Body of pancreas (tissue), 4 donors: ENCODE data around the gene SMIM1.

ENCODE experiments used
- CTCF ChIP-seq, 7 experiments: fragments of 450-650 bp in 4 of 7; fragments of 200-600 bp in 3 of 7; sonication (generic) in 3 of 7; IDR thresholded peaks; one replicate each; pipeline ENCODE4 v1.5.1; 2016 to 2019; ENCODE audit warnings: antibody characterized with exemption in 7 of 7
- POLR2A ChIP-seq, 3 donors: fragments of 450-650 bp; IDR thresholded peaks; one replicate each; pipeline ENCODE4 v1.6.1; 2016; ENCODE audit warnings: antibody characterized with exemption in 3 of 3, mild to moderate bottlenecking in 2 of 3

GRCh38 chr1:3783651-3784474 is 11.3 kb downstream of the SMIM1 start:
- TF ChIP-seq CTCF (IDR thresholded peaks at IDR 0.05) (no peak), POLR2A (IDR thresholded peaks at IDR 0.05) (no peak)
